CD14-positive monocyte (primary cell): ENCODE data around the gene ATF7IP2. TPM values are rescaled to one million over a fixed set of nuclear protein-coding genes. Genes with fewer than 3 reads are reported as not detected.
"Not testable (repeated sequence)": the region's sequence is repeated elsewhere in the genome, so short reads cannot be mapped to it uniquely, and the experiment has no call there.

Experiments used
- DNase-seq, 3 donors: peaks; one replicate each; pipeline ENCODE4 v3.0.0-alpha.2; 2011 to 2022
- H2AFZ ChIP-seq: 2 replicates; pipeline ENCODE4 v1.6.0; 2012; ENCODE audit warnings: mild to moderate bottlenecking, low read depth, low read length, inconsistent platforms; ENCODE audit not compliant: insufficient read depth, poor library complexity, severe bottlenecking
- H3K27ac ChIP-seq, 2 donors: 1 replicate in 1 of 2; 2 replicates in 1 of 2; pipeline ENCODE4 v1.5.1; 2012 to 2013; ENCODE audit warnings: low read length in 2 of 2, control low read depth in 1 of 2, inconsistent platforms in 1 of 2, low read depth in 1 of 2, mild to moderate bottlenecking in 1 of 2
- H3K27me3 ChIP-seq, 2 donors: one replicate each; pipeline versions ENCODE4 v1.6.0 to v1.6.1; 2011 to 2013; ENCODE audit warnings: low read length in 2 of 2; ENCODE audit not compliant: control insufficient read depth in 2 of 2, insufficient read depth in 2 of 2
- H3K36me3 ChIP-seq, 2 donors: replicated peaks in 1 of 2; 1 replicate in 1 of 2; 2 replicates in 1 of 2; pipeline versions ENCODE4 v1.5.1 to v1.6.1; 2012 to 2013; ENCODE audit warnings: low read length in 2 of 2, control low read depth in 1 of 2, inconsistent platforms in 1 of 2, mild to moderate bottlenecking in 1 of 2; ENCODE audit not compliant: insufficient read depth in 2 of 2, control insufficient read depth in 1 of 2
- H3K4me1 ChIP-seq, 2 donors: 1 replicate in 1 of 2; 2 replicates in 1 of 2; pipeline versions ENCODE4 v1.5.1 to v1.6.1; 2012 to 2013; ENCODE audit warnings: low read length in 2 of 2, control low read depth in 1 of 2, inconsistent platforms in 1 of 2, mild to moderate bottlenecking in 1 of 2, moderate library complexity in 1 of 2; ENCODE audit not compliant: insufficient read depth in 2 of 2, control insufficient read depth in 1 of 2
- H3K4me2 ChIP-seq: replicated peaks from 2 replicates; pipeline ENCODE3; 2012; ENCODE audit warnings: low read length, moderate library complexity, mild to moderate bottlenecking; ENCODE audit not compliant: poor library complexity, severe bottlenecking; ENCODE audit errors: extremely low read depth
- H3K4me3 ChIP-seq, 3 experiments: fragments of 200-600 bp in 1 of 3; sonication (generic) in 1 of 3; replicated peaks in 1 of 3; 1 replicate in 2 of 3; 2 replicates in 1 of 3; pipeline ENCODE4 v1.5.1; 2011 to 2013; ENCODE audit warnings: low read length in 3 of 3, mild to moderate bottlenecking in 3 of 3, control low read depth in 2 of 3, low read depth in 2 of 3, inconsistent platforms in 1 of 3, moderate library complexity in 1 of 3
- H3K79me2 ChIP-seq: 2 replicates; pipeline ENCODE4 v1.6.0; 2012; ENCODE audit warnings: mild to moderate bottlenecking, control low read depth, inconsistent platforms, low read length, moderate library complexity; ENCODE audit not compliant: insufficient read depth
- H3K9ac ChIP-seq: 2 replicates; pipeline ENCODE4 v1.6.0; 2017; ENCODE audit warnings: low read length, mild to moderate bottlenecking; ENCODE audit not compliant: insufficient read depth, poor library complexity, severe bottlenecking
- H3K9me3 ChIP-seq, 2 donors: replicated peaks in 1 of 2; 1 replicate in 1 of 2; 2 replicates in 1 of 2; pipeline versions ENCODE4 v1.5.1 to v1.6.1; 2012 to 2013; ENCODE audit warnings: low read length in 2 of 2, control low read depth in 1 of 2; ENCODE audit not compliant: control insufficient read depth in 1 of 2, insufficient read depth in 1 of 2
- H4K20me1 ChIP-seq: 2 replicates; pipeline ENCODE4 v1.6.0; 2012; ENCODE audit warnings: mild to moderate bottlenecking, low read length, control low read depth, moderate library complexity; ENCODE audit not compliant: insufficient read depth
- H3K27ac Mint-ChIP-seq, 7 donors: one replicate each; pipeline ENCODE4 v1.8.0; 2020; ENCODE audit warnings: mild to moderate bottlenecking in 7 of 7, mixed read lengths in 7 of 7, moderate library complexity in 6 of 7, inconsistent platforms in 2 of 7
- H3K27me3 Mint-ChIP-seq, 3 donors: one replicate each; pipeline ENCODE4 v1.8.0; 2021 to 2022; ENCODE audit warnings: low read depth in 3 of 3, mild to moderate bottlenecking in 3 of 3, mixed read lengths in 3 of 3, moderate library complexity in 3 of 3, inconsistent platforms in 1 of 3
- H3K36me3 Mint-ChIP-seq, 2 donors: one replicate each; pipeline ENCODE4 v1.8.0; 2020; ENCODE audit warnings: mixed read lengths in 2 of 2, inconsistent platforms in 1 of 2, mild to moderate bottlenecking in 1 of 2
- H3K4me1 Mint-ChIP-seq: one replicate; pipeline ENCODE4 v1.8.0; 2020; ENCODE audit warnings: mild to moderate bottlenecking, mixed read lengths
- H3K4me3 Mint-ChIP-seq, 2 donors: one replicate each; pipeline ENCODE4 v1.8.0; 2020; ENCODE audit warnings: mild to moderate bottlenecking in 2 of 2, mixed read lengths in 2 of 2, moderate library complexity in 1 of 2
- H3K9me3 Mint-ChIP-seq, 7 donors: one replicate each; pipeline ENCODE4 v1.8.0; 2020 to 2022; ENCODE audit warnings: mixed read lengths in 7 of 7, mild to moderate bottlenecking in 6 of 7, moderate library complexity in 6 of 7, inconsistent platforms in 2 of 7
- WGBS: methylation state at CpG from one replicate; pipeline ENCODE4 v1.1.5; 2013; ENCODE audit warnings: missing lambda C conversion rate; ENCODE audit not compliant: insufficient coverage; 5-methylcytosine and 5-hydroxymethylcytosine counted together
- intact Hi-C, 2 donors: fragments of 100-400 bp; cut with micrococcal nuclease; formaldehyde crosslinking; loops; one replicate each; pipeline versions ENCODE4 v1.15.0 to v1.15.1; 2023
- polyA plus RNA-seq, 3 donors: library from polyadenylated mRNA; depleted of rRNA in 1 of 3; unstranded in 2 of 3; stranded (reverse) in 1 of 3; fragments of 300-500 nt in 2 of 3; fragments of >200 nt in 1 of 3; fragmentation: Illumina TruSeq in 2 of 3; gene quantifications; 1 replicate in 2 of 3; 2 replicates in 1 of 3; pipeline ENCODE4 v1.2.3, GENCODE V29; 2012 to 2021
- TF ChIP-seq, protein P1 (sequence below): fragments of 200-600 bp; IDR thresholded peaks from one replicate; pipeline ENCODE4 v1.8.0; 2022; ENCODE audit warnings: antibody characterized with exemption, mild to moderate bottlenecking

The ATF7IP2 gene
- polyA plus RNA-seq, 3 donors = 8.7 to 36.4 (median 11.9) TPM

DNA sequence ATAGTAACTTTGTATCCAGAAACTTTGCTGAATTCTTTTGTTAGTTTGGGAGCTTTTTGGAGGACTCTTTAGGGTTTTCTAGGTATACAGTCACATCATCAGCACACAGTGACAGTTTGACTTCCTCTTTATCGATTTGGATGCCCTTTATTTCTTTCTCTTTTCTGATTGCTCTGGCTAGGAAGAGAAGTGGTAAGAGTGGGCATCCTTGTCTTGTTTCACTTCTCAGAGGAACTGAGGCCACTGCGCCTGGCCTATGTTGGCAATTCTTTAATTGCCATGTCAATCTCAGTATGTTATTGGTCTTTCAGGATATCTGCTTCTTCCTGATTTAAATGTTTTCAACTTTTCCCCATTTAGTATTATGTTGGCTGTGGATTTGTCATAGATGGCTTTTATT is 24.6 kb downstream of the ATF7IP2 start:
- Mint-ChIP-seq H3K9me3 (peaks cover 52 to 88% (median 80%) of the 10 kb centered on the region in 7 donors), H3K4me3 (no peak overlapping the region), H3K27me3 (no peaks in the 10 kb centered on the region), H3K27ac (no peak overlapping the region), H3K36me3 (peaks cover 4 to 31% of the 10 kb centered on the region in 2 donors), H3K4me1 (no peaks in the 10 kb centered on the region)
- Histone ChIP-seq H3K27me3 (no peaks in the 10 kb centered on the region), H3K4me1 (no peaks in the 10 kb centered on the region), H4K20me1 (no peaks in the 10 kb centered on the region), H2AFZ (no peak overlapping the region), H3K9ac (no peak overlapping the region), H3K4me2 (no peak overlapping the region), H3K4me3 (no peak overlapping the region), H3K79me2 (no peaks in the 10 kb centered on the region), H3K36me3 (peaks cover 0 to 3% of the 10 kb centered on the region in 2 donors), H3K9me3 (peaks cover 36 to 93% of the 10 kb centered on the region in 2 donors), H3K27ac (no peak overlapping the region)
- WGBS = no CpG with 5 or more reads among the region's 2 CpGs
- intact Hi-C loops = no loop called here
- TF ChIP-seq, protein P1, sequence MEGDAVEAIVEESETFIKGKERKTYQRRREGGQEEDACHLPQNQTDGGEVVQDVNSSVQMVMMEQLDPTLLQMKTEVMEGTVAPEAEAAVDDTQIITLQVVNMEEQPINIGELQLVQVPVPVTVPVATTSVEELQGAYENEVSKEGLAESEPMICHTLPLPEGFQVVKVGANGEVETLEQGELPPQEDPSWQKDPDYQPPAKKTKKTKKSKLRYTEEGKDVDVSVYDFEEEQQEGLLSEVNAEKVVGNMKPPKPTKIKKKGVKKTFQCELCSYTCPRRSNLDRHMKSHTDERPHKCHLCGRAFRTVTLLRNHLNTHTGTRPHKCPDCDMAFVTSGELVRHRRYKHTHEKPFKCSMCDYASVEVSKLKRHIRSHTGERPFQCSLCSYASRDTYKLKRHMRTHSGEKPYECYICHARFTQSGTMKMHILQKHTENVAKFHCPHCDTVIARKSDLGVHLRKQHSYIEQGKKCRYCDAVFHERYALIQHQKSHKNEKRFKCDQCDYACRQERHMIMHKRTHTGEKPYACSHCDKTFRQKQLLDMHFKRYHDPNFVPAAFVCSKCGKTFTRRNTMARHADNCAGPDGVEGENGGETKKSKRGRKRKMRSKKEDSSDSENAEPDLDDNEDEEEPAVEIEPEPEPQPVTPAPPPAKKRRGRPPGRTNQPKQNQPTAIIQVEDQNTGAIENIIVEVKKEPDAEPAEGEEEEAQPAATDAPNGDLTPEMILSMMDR = no peak
- no peak for DNase-seq

DNA sequence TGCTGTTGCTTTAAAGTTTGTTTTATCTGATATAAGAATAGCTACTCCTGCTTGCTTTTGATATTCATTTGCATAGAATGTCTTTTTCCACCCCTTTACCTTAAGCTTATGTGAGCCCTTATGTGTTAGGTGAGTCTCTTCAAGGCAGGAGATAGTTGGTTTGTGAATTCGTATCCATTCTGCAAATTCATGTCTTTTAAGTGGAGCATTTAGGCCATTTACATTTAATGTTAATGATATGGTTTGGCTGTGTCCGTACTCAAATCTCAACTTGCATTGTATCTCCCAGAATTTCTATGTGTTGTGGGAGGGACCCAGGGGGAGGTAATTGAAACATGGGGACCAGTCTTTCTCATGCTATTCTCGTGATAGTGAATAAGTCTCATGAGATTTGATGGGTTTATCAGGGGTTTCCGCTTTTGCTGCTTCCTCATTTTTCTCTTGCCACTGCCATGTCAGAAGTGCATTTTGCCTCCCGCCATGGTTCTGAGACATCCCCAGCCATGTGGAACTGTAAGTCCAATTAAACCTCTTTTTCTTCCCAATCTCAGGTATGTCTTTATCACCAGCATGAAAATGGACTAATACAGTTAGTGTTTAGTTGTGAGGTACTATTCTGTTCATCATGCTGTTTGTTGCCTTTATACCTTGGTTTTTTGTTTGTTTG is 27.2 kb downstream of the ATF7IP2 start:
- WGBS = no CpG with 5 or more reads among the region's 5 CpGs
- H3K4me2 ChIP-seq = no peak overlapping the region
- Mint-ChIP-seq H3K9me3 (peaks cover 56 to 90% (median 82%) of the 10 kb centered on the region in 7 donors), H3K4me3 (no peak overlapping the region), H3K4me1 (no peaks in the 10 kb centered on the region), H3K36me3 (peaks cover 2 to 26% of the 10 kb centered on the region in 2 donors), H3K27ac (no peak overlapping the region), H3K27me3 (no peaks in the 10 kb centered on the region)
- H3K36me3 ChIP-seq = peaks cover 0 to 6% of the 10 kb centered on the region in 2 donors
- H3K27me3 ChIP-seq = no peaks in the 10 kb centered on the region
- TF ChIP-seq, protein P1 = no peak
- no peak for DNase-seq
- no peaks in the 10 kb centered on the region for H3K79me2 ChIP-seq
- H2AFZ ChIP-seq = no peak overlapping the region
- H3K9me3 ChIP-seq = peaks cover 33 to 93% of the 10 kb centered on the region in 2 donors
- intact Hi-C loops = no loop called here
- no peaks in the 10 kb centered on the region for H3K4me1 ChIP-seq
- no peak overlapping the region for H3K4me3 ChIP-seq
- H4K20me1 ChIP-seq = no peaks in the 10 kb centered on the region
- no peak overlapping the region for H3K27ac ChIP-seq
- no peak overlapping the region for H3K9ac ChIP-seq

DNA sequence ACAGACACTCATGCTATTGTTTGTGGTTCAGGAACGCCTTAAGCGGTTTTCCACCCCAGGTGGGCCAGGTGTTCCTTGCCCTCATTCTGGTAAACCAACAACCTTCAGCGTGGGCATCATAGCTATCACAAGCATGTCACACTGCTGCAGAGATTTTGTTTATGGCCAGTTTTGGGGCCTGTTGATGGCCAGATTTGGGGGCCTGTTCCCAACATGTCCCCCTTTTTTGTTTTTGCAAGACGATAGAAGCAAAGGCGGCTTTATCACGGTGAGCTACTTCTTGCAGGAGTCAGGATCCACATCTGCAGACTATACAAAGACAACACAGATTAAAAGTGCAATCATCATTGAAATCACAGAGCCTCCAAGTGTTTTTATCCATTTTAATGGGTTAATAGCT is 32.3 kb downstream of the ATF7IP2 start:
- H4K20me1 ChIP-seq, H3K4me3 Mint-ChIP-seq, H3K4me1 ChIP-seq, H3K27ac ChIP-seq, H3K9ac ChIP-seq, H2AFZ ChIP-seq, H3K4me3 ChIP-seq, DNase-seq, H3K4me1 Mint-ChIP-seq, H3K27me3 ChIP-seq, H3K79me2 ChIP-seq, H3K36me3 ChIP-seq, H3K27me3 Mint-ChIP-seq, intact Hi-C loops, H3K27ac Mint-ChIP-seq, H3K4me2 ChIP-seq: not testable (repeated sequence)
- WGBS = 92% methylated on average over 6 of the region's 6 CpGs
- peaks cover 47 to 63% (median 57%) of the 10 kb centered on the region in 7 donors for H3K9me3 Mint-ChIP-seq
- H3K9me3 ChIP-seq = peaks cover 25 to 71% of the 10 kb centered on the region in 2 donors
- H3K36me3 Mint-ChIP-seq = peaks cover 4 to 30% of the 10 kb centered on the region in 2 donors
